ENCODE data around the gene HSPB3. TPM values are rescaled to one million over a fixed set of nuclear protein-coding genes. Genes with fewer than 3 reads are reported as not detected.
"Not testable (repeated sequence)": the region's sequence is repeated elsewhere in the genome, so short reads cannot be mapped to it uniquely, and the experiment has no call there.

The HSPB3 gene
- total RNA-seq, 1 donor from 2014 or later = not detected

GRCh38 chr5:54470128-54470527 lies 14.6 kb downstream of the HSPB3 start:
- no peak for DNase-seq (ENCODE audit: low read depth)
- H3K4me3 ChIP-seq (ENCODE audit: low read depth, low read length) = no peak overlapping the region
- no peak for TF ChIP-seq CTCF (conservative IDR thresholded peaks at IDR 0.05; ENCODE audit: low read depth, low read length)

GRCh38 chr5:54470677-54471076 lies 15.2 kb downstream of the HSPB3 start:
- TF ChIP-seq CTCF (conservative IDR thresholded peaks at IDR 0.05; ENCODE audit: low read depth, low read length) = no peak
- no peak for DNase-seq (ENCODE audit: low read depth)
- no peak overlapping the region for H3K4me3 ChIP-seq (ENCODE audit: low read depth, low read length)

GRCh38 chr5:54471398-54471797 lies 15.9 kb downstream of the HSPB3 start:
- TF ChIP-seq CTCF (conservative IDR thresholded peaks at IDR 0.05; ENCODE audit: low read depth, low read length) = no peak
- DNase-seq (ENCODE audit: low read depth) = no peak
- no peak overlapping the region for H3K4me3 ChIP-seq (ENCODE audit: low read depth, low read length)

DNA sequence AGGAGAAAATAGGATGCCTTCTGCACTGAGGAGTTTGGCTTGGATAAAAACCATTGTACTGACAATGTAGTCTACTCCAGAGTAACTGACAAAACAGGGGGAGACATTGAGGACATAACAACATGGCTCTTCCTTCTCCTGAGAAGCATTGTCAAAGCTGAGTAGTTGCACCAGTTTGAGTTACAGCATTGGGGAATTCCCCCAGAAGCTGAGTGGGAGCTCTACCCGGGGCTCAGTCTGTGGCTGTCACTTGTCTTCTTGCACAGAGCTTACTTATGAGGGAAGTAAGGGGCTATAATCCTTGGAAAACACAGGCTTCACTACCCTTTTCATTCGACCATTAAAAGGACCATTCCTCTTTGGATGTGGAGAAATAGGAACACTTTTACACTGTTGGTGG lies 21.2 kb downstream of the HSPB3 start:
- no peak overlapping the region for H3K4me3 ChIP-seq (ENCODE audit: low read depth, low read length)

DNA sequence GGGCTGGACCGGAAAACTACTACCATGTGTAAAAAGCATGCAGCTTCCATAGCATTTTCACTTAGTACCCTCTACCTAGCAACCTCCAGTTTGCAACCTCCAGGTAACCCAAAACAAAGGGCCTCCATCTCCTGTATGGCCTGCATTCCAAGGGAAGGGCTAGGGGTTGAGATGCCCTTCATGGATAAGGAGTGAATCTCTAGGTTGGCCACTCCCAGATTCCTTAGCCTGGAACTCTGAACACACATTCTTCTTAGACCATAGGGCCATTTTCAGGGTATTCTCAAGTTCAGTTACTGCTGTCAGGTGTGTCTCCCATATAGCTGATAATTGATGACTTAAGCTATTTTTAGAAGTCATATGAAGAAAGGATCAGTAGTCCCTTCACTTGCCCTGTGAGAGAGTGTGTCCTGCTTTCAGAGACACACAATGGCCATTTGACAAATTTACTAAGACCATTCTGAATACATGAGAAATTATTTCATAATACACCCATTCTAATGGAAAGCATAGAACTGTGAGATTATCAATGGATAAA lies 22.5 kb downstream of the HSPB3 start:
- no peak for TF ChIP-seq CTCF (conservative IDR thresholded peaks at IDR 0.05; ENCODE audit: low read depth, low read length)
- DNase-seq (ENCODE audit: low read depth) = no peak
- no peak overlapping the region for H3K4me3 ChIP-seq (ENCODE audit: low read depth, low read length)

More for the DNA sequence above, 21.2 kb downstream of the HSPB3 start:
- no peak for DNase-seq (ENCODE audit: low read depth)
- TF ChIP-seq CTCF (conservative IDR thresholded peaks at IDR 0.05; ENCODE audit: low read depth, low read length) = no peak

DNA sequence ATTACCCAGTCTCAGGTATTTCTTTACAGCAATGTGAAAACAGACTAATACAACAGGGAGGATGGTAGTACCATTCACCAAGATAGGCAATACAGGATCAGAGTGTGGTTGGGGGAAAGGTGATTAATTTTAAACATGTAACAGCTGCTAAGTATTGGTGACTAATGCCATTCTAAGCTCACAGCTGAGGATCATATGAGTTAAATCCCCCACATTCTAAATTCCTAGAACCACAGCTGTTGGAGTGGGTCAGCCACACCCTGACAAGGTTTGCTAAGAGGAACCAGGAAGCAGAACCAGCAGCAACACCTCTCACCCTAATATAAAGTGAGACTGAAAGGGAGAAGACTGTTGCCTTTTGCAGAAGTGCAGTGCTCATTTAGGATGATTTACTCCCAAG lies 24.8 kb downstream of the HSPB3 start:
- TF ChIP-seq CTCF (conservative IDR thresholded peaks at IDR 0.05; ENCODE audit: low read depth, low read length) = no peak
- no peak overlapping the region for H3K4me3 ChIP-seq (ENCODE audit: low read depth, low read length)
- no peak for DNase-seq (ENCODE audit: low read depth)

DNA sequence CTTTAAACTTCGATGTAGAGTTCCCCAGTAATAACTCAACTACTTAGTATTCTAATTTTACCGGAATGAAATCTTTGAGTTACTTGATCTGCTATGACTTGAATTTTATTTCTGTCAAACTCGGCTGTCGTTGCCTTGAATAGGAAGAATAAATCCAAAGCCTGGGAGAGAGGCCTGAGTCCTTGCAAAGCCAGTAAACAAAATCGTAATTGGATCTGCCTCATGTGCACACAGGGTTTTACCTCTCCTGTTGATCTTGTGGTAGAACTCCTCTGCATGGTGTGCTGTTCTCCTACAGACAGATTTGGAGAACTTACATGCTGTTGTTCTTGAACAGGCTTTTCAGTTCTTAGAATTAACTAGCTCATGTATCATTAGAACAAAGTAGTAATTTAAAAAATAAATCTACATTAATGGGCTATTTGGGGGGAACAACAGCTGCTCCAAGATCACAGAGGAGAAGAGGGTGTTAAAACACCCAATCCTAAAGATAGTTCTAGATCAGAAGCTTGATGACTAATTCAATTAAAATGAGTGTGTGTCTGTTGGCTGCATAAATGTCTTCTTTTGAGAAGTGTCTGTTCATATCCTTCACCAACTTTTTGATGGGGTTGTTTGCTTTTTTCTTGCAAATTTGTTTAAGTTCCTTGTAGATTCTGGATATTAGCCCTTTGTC lies 28.9 kb downstream of the HSPB3 start:
- no peak overlapping the region for H3K4me3 ChIP-seq (ENCODE audit: low read depth, low read length)
- TF ChIP-seq CTCF (conservative IDR thresholded peaks at IDR 0.05; ENCODE audit: low read depth, low read length) = no peak
- DNase-seq (ENCODE audit: low read depth) = no peak

DNA sequence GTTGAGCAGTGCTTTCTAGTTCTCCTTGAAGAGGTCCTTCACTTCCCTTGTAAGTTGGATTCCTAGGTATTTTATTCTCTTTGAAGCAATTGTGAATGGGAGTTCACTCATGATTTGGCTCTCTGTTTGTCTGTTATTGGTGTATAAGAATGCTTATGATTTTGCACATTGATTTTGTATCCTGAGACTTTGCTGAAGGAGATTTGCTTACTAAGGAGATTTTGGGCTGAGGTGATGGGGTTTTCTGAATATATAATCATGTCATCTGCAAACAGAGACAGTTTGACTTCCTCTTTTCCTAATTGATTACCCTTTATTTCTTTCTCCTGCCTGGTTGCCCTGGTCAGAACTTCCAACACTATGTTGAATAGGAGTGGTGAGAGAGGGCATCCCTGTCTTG lies 30.2 kb downstream of the HSPB3 start:
- not testable (repeated sequence) for H3K4me3 ChIP-seq (ENCODE audit: low read depth, low read length); DNase-seq (ENCODE audit: low read depth)

- not testable (repeated sequence) for H3K4me3 ChIP-seq (ENCODE audit: low read depth, low read length); DNase-seq (ENCODE audit: low read depth)
Measured at GRCh38 chr5:54489648-54489979, 34.1 kb downstream of the HSPB3 start.
